HG02610 (cell line): Measurements from ENCODE around the gene TENT4A.
"Not testable (repeated sequence)": the region's sequence is repeated elsewhere in the genome, so short reads cannot be mapped to it uniquely, and the experiment has no call there.

ENCODE experiments used
- ATAC-seq: cut with Tn5 transposase; IDR thresholded peaks from one replicate; pipeline ENCODE4 v1.9.1; 2021; ENCODE audit warnings: mild to moderate bottlenecking, moderate library complexity; ENCODE audit not compliant: unreplicated experiment

The TENT4A gene

DNA sequence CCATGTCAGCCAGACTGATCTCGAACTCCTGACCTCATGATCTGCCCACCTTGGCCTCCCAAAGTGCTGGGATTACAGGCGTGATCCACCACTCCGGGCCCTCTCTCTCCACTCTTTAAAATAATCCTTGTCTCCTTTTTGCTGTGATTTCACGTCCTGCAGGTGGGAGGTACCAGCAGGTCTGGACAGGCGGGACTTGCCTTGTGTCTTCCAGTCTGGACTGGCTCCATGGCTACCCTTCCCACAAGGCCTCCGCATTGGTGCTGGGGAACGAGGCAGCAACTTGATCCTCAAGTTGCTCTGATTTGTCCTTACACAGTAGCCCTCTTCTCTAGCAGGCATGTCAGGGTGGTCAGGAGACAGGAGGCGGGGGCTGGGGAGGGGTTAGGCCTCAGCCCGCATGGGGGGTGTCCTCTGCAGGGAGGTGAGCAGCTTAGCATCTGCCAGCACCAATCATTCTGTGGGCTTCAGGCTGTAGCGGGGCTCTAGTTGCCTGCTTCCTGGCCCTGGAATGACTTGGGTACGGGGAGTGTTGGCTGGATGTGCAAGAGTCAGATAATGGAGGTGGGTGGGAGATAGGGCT lies 54.3 kb downstream of the TENT4A start:
- ATAC-seq = no peak

DNA sequence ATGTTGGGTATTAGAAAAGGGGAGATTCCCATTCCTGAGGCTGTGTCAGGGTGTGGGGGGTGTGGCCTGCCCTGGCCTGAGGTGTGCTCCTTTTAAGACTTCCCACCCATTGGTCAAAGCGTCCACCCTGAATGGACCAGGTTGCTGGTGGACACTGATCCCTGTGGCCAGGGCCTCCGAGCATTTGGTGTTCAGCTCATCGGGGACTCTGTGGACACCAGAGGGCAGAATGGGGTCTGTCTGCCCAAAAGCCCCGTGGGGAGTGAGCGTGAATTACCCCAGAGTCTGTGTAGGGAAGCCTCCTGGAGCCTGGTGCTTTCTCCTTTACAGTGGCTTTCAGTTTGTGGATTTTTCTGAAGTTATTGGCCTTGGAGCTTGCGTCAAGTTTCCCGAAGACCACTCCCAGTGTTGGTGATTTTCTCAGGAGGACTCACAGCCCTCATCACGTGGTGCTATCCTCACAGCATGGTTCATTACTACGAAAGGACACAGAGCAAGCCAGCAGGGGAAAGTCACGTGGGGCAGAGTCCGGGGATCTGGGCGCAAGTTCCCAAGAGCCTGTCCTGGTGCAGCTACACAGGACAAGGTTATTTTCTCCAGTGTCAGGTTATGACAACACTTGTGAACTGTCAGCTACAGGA lies 55.5 kb downstream of the TENT4A start:
- ATAC-seq = no peak

DNA sequence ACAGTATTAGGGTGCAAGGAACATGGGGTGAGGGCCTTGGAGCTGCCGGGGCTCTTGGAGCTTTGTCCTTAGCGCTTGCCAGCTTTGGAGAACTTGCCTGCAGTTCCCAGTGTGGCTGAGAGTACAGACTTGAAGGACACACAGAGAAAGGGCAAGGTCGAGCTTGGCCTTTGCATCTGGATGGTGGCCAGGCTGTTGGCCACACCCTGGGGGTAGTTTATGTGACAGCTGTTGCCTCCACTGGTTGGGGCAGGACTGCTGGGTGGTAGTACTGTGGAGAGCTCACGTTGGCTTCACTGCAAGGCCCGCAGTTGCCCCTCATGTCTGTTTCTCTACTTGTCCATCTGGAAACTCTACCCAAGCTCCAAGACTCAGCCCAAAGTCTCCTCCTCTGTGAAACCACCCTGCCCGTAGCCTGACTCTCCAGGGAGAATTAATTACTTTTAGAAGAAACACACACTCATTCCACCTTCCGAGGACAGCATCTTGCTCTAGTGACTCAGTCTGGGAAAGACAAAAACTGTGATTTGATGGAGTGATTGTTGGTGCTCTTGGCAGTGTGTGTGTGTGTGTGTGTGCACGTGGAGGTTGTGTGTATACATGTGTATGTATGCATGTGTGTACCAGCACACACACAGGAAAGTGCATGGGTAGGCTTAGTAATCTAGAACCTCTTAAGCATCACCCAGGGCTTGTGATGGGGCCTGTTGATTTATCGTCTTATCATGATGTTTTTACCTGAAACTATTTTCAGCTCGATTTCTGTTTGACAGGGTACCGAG lies 57.8 kb downstream of the TENT4A start:
- ATAC-seq = no peak

GRCh38 chr5:6772886-6773285 lies 59.7 kb downstream of the TENT4A start:
- ATAC-seq = no peak

DNA sequence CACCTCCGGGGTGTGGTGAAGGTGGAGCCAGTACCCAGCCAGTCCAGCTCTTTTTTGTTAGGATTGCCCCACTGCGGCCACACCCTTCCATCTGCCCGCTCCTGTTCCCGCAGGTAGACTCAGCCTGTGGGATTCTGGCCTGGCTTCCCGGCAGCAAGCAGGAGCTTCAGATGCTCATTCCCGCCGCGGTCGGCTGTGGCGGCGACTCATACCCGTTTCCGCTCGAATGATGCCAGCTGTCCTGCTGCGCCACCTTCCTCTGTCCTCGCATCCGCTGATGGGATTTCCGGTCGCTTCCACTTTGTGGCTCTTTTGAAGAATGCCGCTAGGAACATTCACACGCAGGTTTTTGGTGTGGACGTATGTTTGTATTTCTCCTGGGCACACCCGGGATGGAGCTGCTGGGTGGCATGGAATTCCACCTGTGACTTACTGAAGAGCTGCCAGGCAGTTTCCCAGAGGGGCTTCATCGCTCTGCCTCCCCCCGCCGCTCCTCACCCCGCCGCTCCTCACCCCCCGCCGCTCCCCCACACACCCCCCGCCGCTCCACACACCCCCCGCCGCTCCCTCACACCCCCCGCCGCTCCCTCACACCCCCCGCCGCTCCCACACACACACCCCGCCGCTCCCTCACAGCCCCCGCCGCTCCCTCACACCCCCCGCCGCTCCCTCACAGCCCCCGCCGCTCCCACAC lies 60.3 kb downstream of the TENT4A start:
- ATAC-seq = no peak

GRCh38 chr5:6774207-6774606 lies 61.0 kb downstream of the TENT4A start:
- ATAC-seq = not testable (repeated sequence)

DNA sequence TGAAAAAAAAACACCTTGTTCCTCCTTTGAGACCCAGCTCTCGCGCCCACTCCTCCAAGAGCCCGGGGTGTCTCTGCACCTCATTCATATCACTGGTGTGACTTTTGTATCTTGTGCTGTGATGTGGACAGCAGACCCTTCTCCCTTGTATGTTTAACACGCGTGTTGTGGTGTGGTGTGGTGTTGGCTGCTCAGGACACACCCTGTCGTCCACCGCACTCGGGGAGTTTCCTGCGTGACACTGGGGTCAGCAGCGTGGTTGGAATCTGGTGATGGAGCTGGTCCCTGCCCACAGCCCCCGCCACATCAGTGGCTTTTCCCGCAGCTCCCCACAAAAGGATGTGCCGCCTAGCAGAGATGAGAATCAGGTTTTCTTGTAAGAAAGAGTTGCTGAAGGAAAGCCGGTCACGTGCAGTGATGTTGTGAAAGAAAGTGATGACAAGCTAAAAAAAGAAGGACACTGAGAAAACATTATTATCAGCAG lies 61.5 kb downstream of the TENT4A start:
- no peak for ATAC-seq

DNA sequence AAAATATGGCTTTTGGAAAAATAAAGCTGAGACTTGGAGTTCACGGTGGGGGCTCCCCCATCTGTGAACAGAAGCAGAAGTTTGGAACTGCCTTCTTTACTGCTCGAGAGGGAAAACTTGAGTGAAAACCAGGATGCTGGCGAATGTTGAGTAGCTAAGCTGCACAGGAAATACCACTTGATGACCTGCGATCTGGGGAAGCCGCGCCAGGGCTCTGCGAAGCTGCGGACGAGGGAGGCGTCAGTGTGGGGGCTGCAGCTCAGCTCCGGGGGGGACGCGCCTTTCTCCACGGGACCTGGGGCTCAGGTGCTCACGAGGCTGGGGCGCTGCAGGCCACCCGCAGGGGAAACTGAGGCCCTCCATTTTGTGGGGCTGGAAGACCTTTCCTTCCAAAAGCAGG lies 62.3 kb downstream of the TENT4A start:
- ATAC-seq = no peak

GRCh38 chr5:6780802-6781391 lies 67.7 kb downstream of the TENT4A start:
- ATAC-seq = peak; percentile 75

GRCh38 chr5:6781716-6782115 lies 68.5 kb downstream of the TENT4A start:
- ATAC-seq = no peak

- no peak for ATAC-seq
These were observed 70.6 kb downstream of the TENT4A start for GRCh38 chr5:6783787-6784186.

DNA sequence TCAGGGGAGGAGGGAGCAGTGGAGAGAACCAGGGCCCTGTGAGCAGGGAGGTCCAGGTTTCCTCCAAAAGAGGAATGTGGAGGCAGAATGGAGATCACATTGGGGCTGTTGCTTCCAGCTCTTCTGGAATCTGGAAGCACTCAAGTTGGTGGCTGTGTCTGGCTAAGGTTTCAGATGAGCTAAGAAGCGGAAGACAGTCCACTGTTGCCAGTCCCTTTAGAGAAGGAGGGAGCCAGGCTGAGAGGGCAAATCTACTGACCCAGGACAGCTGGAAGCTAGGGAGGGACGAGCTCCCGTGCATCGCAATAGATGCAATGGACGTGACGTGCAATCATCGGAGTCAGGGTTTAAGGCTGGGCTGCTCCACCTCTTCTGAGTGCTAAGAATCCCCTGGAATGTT lies 71.2 kb downstream of the TENT4A start:
- ATAC-seq = no peak

- ATAC-seq = no peak
These were observed 72.1 kb downstream of the TENT4A start for GRCh38 chr5:6785161-6785860.

DNA sequence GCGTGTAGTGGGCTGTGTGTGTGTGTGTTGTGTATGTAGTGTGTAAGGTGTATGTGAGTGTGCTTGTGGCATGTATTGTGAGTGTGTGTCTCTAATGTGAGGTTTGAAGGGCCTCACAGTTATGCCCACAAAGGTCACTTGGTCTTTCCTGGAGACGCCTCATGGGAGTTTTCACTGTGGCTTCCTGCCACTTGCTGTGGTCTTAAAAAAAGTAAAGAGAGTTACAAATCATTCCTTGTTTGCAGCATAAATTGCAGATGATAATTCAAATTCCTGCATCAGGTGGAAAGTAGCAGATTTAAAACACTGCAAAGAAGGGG lies 72.6 kb downstream of the TENT4A start:
- no peak for ATAC-seq

GRCh38 chr5:6786786-6787495 lies 73.7 kb downstream of the TENT4A start:
- ATAC-seq = no peak

GRCh38 chr5:6787941-6788340 lies 74.7 kb downstream of the TENT4A start:
- ATAC-seq = no peak

DNA sequence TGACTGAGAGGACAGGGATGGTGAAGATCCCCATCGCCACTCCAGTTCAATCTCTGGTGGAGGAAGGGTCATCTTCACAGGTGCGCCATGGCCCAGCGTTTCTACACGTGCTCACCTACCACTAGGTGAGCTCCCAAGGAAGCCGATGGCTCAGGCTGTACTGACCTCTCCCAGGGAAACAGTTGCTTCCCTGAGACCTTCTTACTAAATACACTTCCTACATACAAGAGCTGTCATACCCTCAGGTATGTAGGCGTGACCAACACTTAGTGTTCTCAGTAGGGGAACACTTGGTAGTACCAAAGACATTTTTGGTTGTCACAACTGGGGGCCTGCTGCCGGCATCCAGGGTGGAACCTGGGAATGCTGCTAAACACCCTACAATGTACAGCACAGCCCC lies 75.2 kb downstream of the TENT4A start:
- ATAC-seq = no peak

DNA sequence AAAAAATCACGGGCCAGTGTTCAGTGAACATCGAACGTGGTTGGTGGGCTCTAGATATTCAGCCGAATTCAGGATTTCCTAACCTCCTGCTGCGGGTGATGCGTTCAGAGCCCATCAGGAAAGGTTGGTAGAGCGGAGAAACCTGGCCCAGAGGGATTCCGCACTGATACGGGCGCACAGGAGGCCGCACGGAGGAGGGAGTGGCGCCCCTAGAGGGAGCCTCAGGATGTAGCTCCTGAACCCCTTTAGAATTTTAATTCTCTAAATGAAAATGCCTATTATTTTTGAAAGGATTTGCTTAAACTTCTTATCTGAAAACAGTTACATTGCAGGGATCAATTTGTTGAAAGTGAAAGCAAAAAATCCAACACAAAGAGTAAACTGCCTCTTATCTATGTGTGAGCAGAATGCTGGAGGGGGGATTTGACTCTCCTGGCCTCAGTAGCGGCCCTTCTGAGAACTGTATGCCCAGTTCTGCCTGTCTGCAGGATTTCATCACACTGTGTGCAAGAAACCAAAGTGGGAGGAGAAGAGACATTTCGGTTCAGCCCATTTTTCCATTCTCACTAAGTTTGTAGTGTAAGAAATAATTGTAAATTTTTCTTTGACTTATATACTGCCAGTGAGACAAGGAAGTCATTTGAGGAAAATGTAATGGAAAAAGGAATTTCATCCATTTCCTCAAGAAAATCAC lies 75.9 kb downstream of the TENT4A start:
- ATAC-seq = no peak

- ATAC-seq = no peak
These were observed 77.2 kb downstream of the TENT4A start for GRCh38 chr5:6790346-6790865.
